Kidney (tissue), 14 donors: Measurements from ENCODE around the gene PCDHA10. TPM values are rescaled to one million over a fixed set of nuclear protein-coding genes. Genes with fewer than 3 reads are reported as not detected.
"Not testable (repeated sequence)": the region's sequence is repeated elsewhere in the genome, so short reads cannot be mapped to it uniquely, and the experiment has no call there.

ENCODE experiments used
- DNase-seq, 5 donors: peaks; one replicate each; pipeline ENCODE4 v3.0.0-alpha.2; 2013 to 2020
- FAIRE-seq: peaks from 2 replicates; lab custom pipeline; 2012; peaks lifted over from hg19 to GRCh38; lab: Jason Lieb, UNC
- H3K27ac ChIP-seq, 2 donors: one replicate each; pipeline ENCODE4 v1.7.0; 2013; ENCODE audit warnings: low read depth in 2 of 2, low read length in 2 of 2, inconsistent platforms in 1 of 2
- H3K27me3 ChIP-seq: one replicate; pipeline ENCODE4 v1.7.1; 2013; ENCODE audit warnings: low read length, inconsistent platforms; ENCODE audit not compliant: control insufficient read depth, insufficient read depth
- H3K36me3 ChIP-seq, 3 donors: one replicate each; pipeline versions ENCODE4 v1.7.0 to v1.7.1; 2013; ENCODE audit warnings: low read length in 3 of 3, control low read depth in 1 of 3, inconsistent platforms in 1 of 3; ENCODE audit not compliant: insufficient read depth in 3 of 3, control insufficient read depth in 2 of 3
- H3K4me1 ChIP-seq, 3 donors: one replicate each; pipeline versions ENCODE4 v1.7.0 to v1.7.1; 2013; ENCODE audit warnings: low read length in 3 of 3, inconsistent platforms in 1 of 3, low read depth in 1 of 3; ENCODE audit not compliant: control insufficient read depth in 2 of 3, insufficient read depth in 2 of 3
- H3K4me3 ChIP-seq, 3 donors: one replicate each; pipeline versions ENCODE4 v1.7.0 to v1.8.1; 2013; ENCODE audit warnings: low read length in 3 of 3, control low read depth in 1 of 3, inconsistent platforms in 1 of 3
- H3K9ac ChIP-seq, 3 donors: one replicate each; pipeline versions ENCODE4 v1.7.0 to v1.7.1; 2013; ENCODE audit warnings: low read length in 3 of 3, control low read depth in 1 of 3, inconsistent platforms in 1 of 3
- H3K9me3 ChIP-seq, 3 donors: one replicate each; pipeline versions ENCODE4 v1.7.0 to v1.7.1; 2013; ENCODE audit warnings: low read length in 3 of 3, control low read depth in 1 of 3, inconsistent platforms in 1 of 3; ENCODE audit not compliant: control insufficient read depth in 2 of 3, insufficient read depth in 1 of 3
- intact Hi-C: fragments of 100-400 bp; cut with DNase I; formaldehyde crosslinking; loops from one replicate; pipeline ENCODE4 v1.11.1; 2022
- polyA plus RNA-seq: library from polyadenylated mRNA; stranded (reverse); fragments of 350-450 nt; fragmentation: Illumina TruSeq; extraction: RNeasy Lipid Tissue Mini Kit (QIAGEN cat#74804); gene quantifications from one replicate; pipeline ENCODE4 v1.2.3, GENCODE V29; 2014; ENCODE audit warnings: low read depth, low replicate concordance; ENCODE audit not compliant: insufficient read depth
- total RNA-seq: library from RNA; stranded (reverse); fragmentation: NEBNext Ultra II Directional; extraction: Animal tissue kit (Norgen Biotek cat#: 25700); gene quantifications from one replicate; pipeline ENCODE4 v1.2.1, GENCODE V29; 2021
- TF ChIP-seq, protein P1 (sequence below): IDR thresholded peaks from 3 replicates; pipeline ENCODE4 v1.5.1; 2012; ENCODE audit warnings: mild to moderate bottlenecking, moderate library complexity, borderline replicate concordance; ENCODE audit not compliant: insufficient read depth; ENCODE audit errors: extremely low read depth
- donor health status: control.
- donor health status: control.
- donor health status: control.
- donor health status: control.
- donor health status: control.
- donor health status: DM: yes; HTN: yes; CAD: no.
- donor health status: Normal renal cell carcinoma (clear cell type).

The PCDHA10 gene
- total and polyA plus RNA-seq, 2 donors from 2014 or later: 1.7 to 7.6 TPM

DNA sequence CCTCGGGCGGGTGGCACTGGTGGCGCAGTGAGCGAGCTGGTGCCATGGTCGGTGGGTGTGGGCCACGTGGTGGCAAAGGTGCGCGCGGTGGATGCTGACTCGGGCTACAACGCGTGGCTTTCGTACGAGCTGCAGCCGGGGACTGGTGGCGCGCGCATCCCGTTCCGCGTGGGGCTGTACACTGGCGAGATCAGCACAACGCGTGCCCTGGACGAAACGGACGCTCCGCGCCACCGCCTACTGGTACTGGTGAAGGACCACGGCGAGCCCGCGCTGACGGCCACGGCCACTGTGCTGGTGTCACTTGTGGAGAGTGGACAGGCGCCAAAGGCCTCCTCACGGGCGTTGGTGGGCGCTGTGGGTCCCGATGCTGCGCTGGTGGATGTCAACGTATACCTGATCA, 46.8 kb upstream of the PCDHA10 start:
- Histone ChIP-seq H3K4me1 (no peaks in the 10 kb centered on the region), H3K27me3 (no peaks in the 10 kb centered on the region), H3K36me3 (no peaks in the 10 kb centered on the region), H3K9me3 (peaks cover 0 to 10% (median 0%) of the 10 kb centered on the region in 3 donors), H3K27ac (no peak overlapping the region), H3K9ac (no peak overlapping the region), H3K4me3 (no peak overlapping the region)
- DNase-seq (peak in 1 of 5 donors; percentile 72), FAIRE-seq (no peak)
- intact Hi-C loops: no loop called here
- TF ChIP-seq, protein P1, sequence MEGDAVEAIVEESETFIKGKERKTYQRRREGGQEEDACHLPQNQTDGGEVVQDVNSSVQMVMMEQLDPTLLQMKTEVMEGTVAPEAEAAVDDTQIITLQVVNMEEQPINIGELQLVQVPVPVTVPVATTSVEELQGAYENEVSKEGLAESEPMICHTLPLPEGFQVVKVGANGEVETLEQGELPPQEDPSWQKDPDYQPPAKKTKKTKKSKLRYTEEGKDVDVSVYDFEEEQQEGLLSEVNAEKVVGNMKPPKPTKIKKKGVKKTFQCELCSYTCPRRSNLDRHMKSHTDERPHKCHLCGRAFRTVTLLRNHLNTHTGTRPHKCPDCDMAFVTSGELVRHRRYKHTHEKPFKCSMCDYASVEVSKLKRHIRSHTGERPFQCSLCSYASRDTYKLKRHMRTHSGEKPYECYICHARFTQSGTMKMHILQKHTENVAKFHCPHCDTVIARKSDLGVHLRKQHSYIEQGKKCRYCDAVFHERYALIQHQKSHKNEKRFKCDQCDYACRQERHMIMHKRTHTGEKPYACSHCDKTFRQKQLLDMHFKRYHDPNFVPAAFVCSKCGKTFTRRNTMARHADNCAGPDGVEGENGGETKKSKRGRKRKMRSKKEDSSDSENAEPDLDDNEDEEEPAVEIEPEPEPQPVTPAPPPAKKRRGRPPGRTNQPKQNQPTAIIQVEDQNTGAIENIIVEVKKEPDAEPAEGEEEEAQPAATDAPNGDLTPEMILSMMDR: no peak

- no peak for FAIRE-seq
- Histone ChIP-seq H3K36me3 (no peaks in the 10 kb centered on the region), H3K9me3 (peaks cover 0 to 2% (median 0%) of the 10 kb centered on the region in 3 donors), H3K27me3 (no peaks in the 10 kb centered on the region), H3K4me3 (no peak within 1 kb of the TSS), H3K4me1 (no peaks in the 10 kb centered on the region), H3K27ac (no peak within 1 kb of the TSS), H3K9ac (no peak within 1 kb of the TSS)
- TF ChIP-seq, protein P1: no peak
- DNase-seq: peak in 2 of 5 donors; percentile 13 to 66
- intact Hi-C loops: no loop called here
Observed at GRCh38 chr5:140821375-140822280, 34.1 kb upstream of the PCDHA10 start, which contains the start of gene PCDHA5. PCDHA5 (plus strand) TSS chr5:140821613.

DNA sequence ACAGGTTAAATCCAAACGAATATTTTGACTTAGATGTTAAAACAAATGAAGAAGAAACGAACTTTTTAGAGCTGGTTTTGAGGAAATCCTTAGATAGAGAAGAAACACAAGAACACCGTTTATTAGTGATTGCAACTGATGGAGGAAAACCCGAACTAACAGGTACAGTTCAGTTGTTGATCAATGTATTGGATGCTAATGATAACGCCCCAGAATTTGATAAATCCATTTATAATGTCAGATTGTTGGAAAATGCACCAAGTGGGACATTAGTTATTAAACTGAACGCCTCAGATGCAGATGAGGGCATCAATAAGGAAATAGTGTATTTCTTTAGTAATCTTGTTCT, 33.4 kb upstream of the PCDHA10 start:
- FAIRE-seq: no peak
- intact Hi-C loops: no loop called here
- H3K9me3 ChIP-seq: no peaks in the 10 kb centered on the region

DNA sequence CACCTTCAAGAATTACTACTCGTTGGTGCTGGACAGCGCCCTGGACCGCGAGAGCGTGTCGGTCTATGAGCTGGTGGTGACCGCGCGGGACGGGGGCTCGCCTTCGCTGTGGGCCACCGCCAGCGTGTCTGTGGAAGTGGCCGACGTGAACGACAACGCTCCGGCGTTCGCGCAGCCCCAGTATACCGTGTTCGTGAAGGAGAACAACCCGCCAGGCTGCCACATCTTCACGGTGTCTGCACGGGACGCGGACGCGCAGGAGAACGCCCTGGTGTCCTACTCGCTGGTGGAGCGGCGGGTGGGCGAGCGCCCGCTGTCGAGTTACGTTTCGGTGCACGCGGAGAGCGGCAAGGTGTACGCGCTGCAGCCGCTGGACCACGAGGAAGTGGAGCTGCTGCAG, 32.7 kb upstream of the PCDHA10 start:
- H3K27me3 ChIP-seq, H3K4me1 ChIP-seq, H3K9ac ChIP-seq, H3K27ac ChIP-seq, intact Hi-C loops, H3K4me3 ChIP-seq, FAIRE-seq, H3K36me3 ChIP-seq, H3K9me3 ChIP-seq: not testable (repeated sequence)
- peak in 1 of 5 donors; percentile 63 for DNase-seq

More for the DNA sequence above, 33.4 kb upstream of the PCDHA10 start:
- Histone ChIP-seq H3K4me1 (no peaks in the 10 kb centered on the region), H3K27ac (no peak overlapping the region), H3K27me3 (no peaks in the 10 kb centered on the region), H3K9ac (no peak overlapping the region), H3K4me3 (no peak overlapping the region), H3K36me3 (no peaks in the 10 kb centered on the region)
- TF ChIP-seq, protein P1: no peak
- no peak for DNase-seq
